Peyer's patch (tissue), 4 donors: ENCODE results near the gene BHLHE23. TPM values are rescaled to one million over a fixed set of nuclear protein-coding genes. Genes with fewer than 3 reads are reported as not detected.
"Not testable (repeated sequence)": the region's sequence is repeated elsewhere in the genome, so short reads cannot be mapped to it uniquely, and the experiment has no call there.

Experiments
- DNase-seq, 3 donors: peaks; one replicate each; pipeline ENCODE4 v3.0.0-alpha.2; 2017 to 2019
- H3K27ac ChIP-seq, 4 donors: fragments of 200-600 bp; sonication (generic); one replicate each; pipeline ENCODE4 v1.5.1; 2016 to 2019
- H3K27me3 ChIP-seq, 2 donors: fragments of 200-600 bp; sonication (generic); one replicate each; pipeline ENCODE4 v1.5.1; 2019
- H3K36me3 ChIP-seq, 3 donors: fragments of 200-600 bp; sonication (generic); one replicate each; pipeline ENCODE4 v1.5.1; 2016 to 2019
- H3K4me1 ChIP-seq, 4 donors: fragments of 200-600 bp; sonication (generic); one replicate each; pipeline ENCODE4 v1.5.1; 2016 to 2019
- H3K4me3 ChIP-seq, 4 donors: fragments of 200-600 bp; sonication (generic); 1 replicate in 3 of 4; 2 replicates in 1 of 4; pipeline ENCODE4 v1.5.1; 2016 to 2019; ENCODE audit warnings: mild to moderate bottlenecking in 1 of 4
- H3K9me3 ChIP-seq, 4 donors: fragments of 200-600 bp; sonication (generic); one replicate each; pipeline ENCODE4 v1.5.1; 2016 to 2019; ENCODE audit warnings: mild to moderate bottlenecking in 1 of 4
- CTCF ChIP-seq, 6 experiments: fragments of 450-650 bp in 4 of 6; fragments of 200-600 bp in 2 of 6; sonication (generic) in 1 of 6; IDR thresholded peaks; one replicate each; pipeline ENCODE4 v1.5.1; 2017 to 2019; ENCODE audit warnings: antibody characterized with exemption in 6 of 6, mild to moderate bottlenecking in 3 of 6, moderate library complexity in 1 of 6
- POLR2A ChIP-seq, 2 donors: fragments of 450-650 bp; IDR thresholded peaks; one replicate each; pipeline ENCODE4 v1.5.1; 2017; ENCODE audit warnings: antibody characterized with exemption in 2 of 2, mild to moderate bottlenecking in 2 of 2, moderate library complexity in 2 of 2
- total RNA-seq, 4 donors: library from RNA; depleted of rRNA; stranded (reverse); fragments of >200 nt; gene quantifications; one replicate each; pipeline ENCODE4 v1.1.0, GENCODE V29; 2016

Gene BHLHE23
- total RNA-seq, 4 donors from 2014 or later = not detected

- H3K36me3 ChIP-seq = no peaks in the 10 kb centered on the region
- H3K4me3 ChIP-seq = no peak overlapping the region
- peaks cover 0 to 3% of the 10 kb centered on the region in 2 donors for H3K27me3 ChIP-seq
- H3K4me1 ChIP-seq = peaks cover 0 to 6% (median 0%) of the 10 kb centered on the region in 4 donors
- no peak for DNase-seq
- H3K9me3 ChIP-seq = no peaks in the 10 kb centered on the region
- TF ChIP-seq POLR2A (IDR thresholded peaks at IDR 0.05) (no peak), CTCF (IDR thresholded peaks at IDR 0.05) (no peak)
- no peak overlapping the region for H3K27ac ChIP-seq
Measured at GRCh38 chr20:63037669-63038268, 31.0 kb upstream of the BHLHE23 start.

GRCh38 chr20:63036291-63036690, 29.5 kb upstream of the BHLHE23 start:
- no peak for TF ChIP-seq CTCF (IDR thresholded peaks at IDR 0.05)
- no peak for TF ChIP-seq POLR2A (IDR thresholded peaks at IDR 0.05)
- no peak overlapping the region for H3K27ac ChIP-seq
- H3K4me3 ChIP-seq = no peak overlapping the region
- H3K27me3 ChIP-seq = peaks cover 0 to 3% of the 10 kb centered on the region in 2 donors
- H3K36me3 ChIP-seq = no peaks in the 10 kb centered on the region
- no peak for DNase-seq
- H3K9me3 ChIP-seq = no peaks in the 10 kb centered on the region
- H3K4me1 ChIP-seq = peaks cover 0 to 6% (median 0%) of the 10 kb centered on the region in 4 donors

GRCh38 chr20:63035603-63036185, 28.9 kb upstream of the BHLHE23 start:
- Histone ChIP-seq H3K27me3 (peaks cover 0 to 3% of the 10 kb centered on the region in 2 donors), H3K4me3 (no peak overlapping the region), H3K4me1 (peaks cover 0 to 6% (median 0%) of the 10 kb centered on the region in 4 donors), H3K27ac (no peak overlapping the region), H3K9me3 (no peaks in the 10 kb centered on the region), H3K36me3 (no peaks in the 10 kb centered on the region)
- TF ChIP-seq CTCF (IDR thresholded peaks at IDR 0.05) = no peak
- no peak for TF ChIP-seq POLR2A (IDR thresholded peaks at IDR 0.05)
- DNase-seq = peak in 1 of 3 donors; percentile 36

GRCh38 chr20:63034710-63035602, 28.2 kb upstream of the BHLHE23 start:
- peak in 1 of 3 donors; percentile 34 for DNase-seq
- H3K27me3 ChIP-seq, H3K9me3 ChIP-seq, H3K27ac ChIP-seq, H3K4me1 ChIP-seq, H3K36me3 ChIP-seq, H3K4me3 ChIP-seq: not testable (repeated sequence)

- Histone ChIP-seq H3K9me3 (no peaks in the 10 kb centered on the region), H3K4me3 (no peak overlapping the region), H3K36me3 (no peaks in the 10 kb centered on the region), H3K4me1 (peaks cover 0 to 6% (median 0%) of the 10 kb centered on the region in 4 donors), H3K27me3 (peaks cover 0 to 3% of the 10 kb centered on the region in 2 donors), H3K27ac (no peak overlapping the region)
- peak in 1 of 3 donors; percentile 43 for DNase-seq
- TF ChIP-seq CTCF (IDR thresholded peaks at IDR 0.05) = no peak
- TF ChIP-seq POLR2A (IDR thresholded peaks at IDR 0.05) = no peak
Measured at GRCh38 chr20:63033794-63034709, 27.3 kb upstream of the BHLHE23 start.
